ENCODE measurements around the gene GIMAP1.

GRCh38 chr7:150688630-150689029 is 27.8 kb upstream of the GIMAP1 start:
- TF ChIP-seq FOXJ3 (CRISPR knock-in tag; IDR thresholded peaks at IDR 0.05; ENCODE audit: borderline replicate concordance) (no peak), NR3C1 (CRISPR knock-in tag; conservative IDR thresholded peaks at IDR 0.05; ENCODE audit: low read depth) (no peak), SP1 (CRISPR knock-in tag; conservative IDR thresholded peaks at IDR 0.05) (no peak), CTCF (IDR thresholded peaks at IDR 0.05) (no peak)

Measured in WTC11 (cell line).